ENCODE measurements around the gene RRP1.

DNA sequence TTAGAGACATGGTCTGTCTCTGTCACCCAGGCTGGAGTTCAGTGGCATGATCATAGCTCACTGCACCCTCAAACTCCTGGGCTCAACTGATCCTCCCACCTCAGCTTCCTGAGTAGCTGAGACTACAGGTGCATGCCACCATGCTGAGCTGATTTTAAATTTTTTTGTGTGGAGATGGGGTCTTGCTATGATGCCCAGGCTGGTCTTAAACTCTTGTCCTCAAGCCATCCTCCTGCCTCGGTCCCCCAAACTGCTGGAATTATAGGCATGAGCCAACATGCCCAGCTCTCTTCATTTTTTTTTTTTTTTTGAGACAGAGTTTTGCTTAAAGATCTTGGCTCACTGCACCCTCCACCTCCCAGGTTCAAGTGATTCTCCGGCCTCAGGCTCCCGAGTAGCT lies 50.9 kb downstream of the RRP1 start:
- TF ChIP-seq POLR2AphosphoS5 (IDR thresholded peaks at IDR 0.05; ENCODE audit: control insufficient read depth, insufficient read depth, low read depth, low read length), result no peak
- TF ChIP-seq, protein P1, sequence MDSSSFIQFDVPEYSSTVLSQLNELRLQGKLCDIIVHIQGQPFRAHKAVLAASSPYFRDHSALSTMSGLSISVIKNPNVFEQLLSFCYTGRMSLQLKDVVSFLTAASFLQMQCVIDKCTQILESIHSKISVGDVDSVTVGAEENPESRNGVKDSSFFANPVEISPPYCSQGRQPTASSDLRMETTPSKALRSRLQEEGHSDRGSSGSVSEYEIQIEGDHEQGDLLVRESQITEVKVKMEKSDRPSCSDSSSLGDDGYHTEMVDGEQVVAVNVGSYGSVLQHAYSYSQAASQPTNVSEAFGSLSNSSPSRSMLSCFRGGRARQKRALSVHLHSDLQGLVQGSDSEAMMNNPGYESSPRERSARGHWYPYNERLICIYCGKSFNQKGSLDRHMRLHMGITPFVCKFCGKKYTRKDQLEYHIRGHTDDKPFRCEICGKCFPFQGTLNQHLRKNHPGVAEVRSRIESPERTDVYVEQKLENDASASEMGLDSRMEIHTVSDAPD (CRISPR knock-in tag; IDR thresholded peaks at IDR 0.05), result no peak
- no peak for TF ChIP-seq ZFX (CRISPR knock-in tag; IDR thresholded peaks at IDR 0.05)
- no peak for TF ChIP-seq JUND (IDR thresholded peaks at IDR 0.05; ENCODE audit: borderline replicate concordance, low read depth, low read length)
- no peak for TF ChIP-seq JUND (tag; IDR thresholded peaks at IDR 0.05; ENCODE audit: borderline replicate concordance, low read depth, low read length)
- TF ChIP-seq, protein P2, sequence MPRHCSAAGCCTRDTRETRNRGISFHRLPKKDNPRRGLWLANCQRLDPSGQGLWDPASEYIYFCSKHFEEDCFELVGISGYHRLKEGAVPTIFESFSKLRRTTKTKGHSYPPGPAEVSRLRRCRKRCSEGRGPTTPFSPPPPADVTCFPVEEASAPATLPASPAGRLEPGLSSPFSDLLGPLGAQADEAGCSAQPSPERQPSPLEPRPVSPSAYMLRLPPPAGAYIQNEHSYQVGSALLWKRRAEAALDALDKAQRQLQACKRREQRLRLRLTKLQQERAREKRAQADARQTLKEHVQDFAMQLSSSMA (CRISPR knock-in tag; IDR thresholded peaks at IDR 0.05), result no peak
- TF ChIP-seq, protein P3, sequence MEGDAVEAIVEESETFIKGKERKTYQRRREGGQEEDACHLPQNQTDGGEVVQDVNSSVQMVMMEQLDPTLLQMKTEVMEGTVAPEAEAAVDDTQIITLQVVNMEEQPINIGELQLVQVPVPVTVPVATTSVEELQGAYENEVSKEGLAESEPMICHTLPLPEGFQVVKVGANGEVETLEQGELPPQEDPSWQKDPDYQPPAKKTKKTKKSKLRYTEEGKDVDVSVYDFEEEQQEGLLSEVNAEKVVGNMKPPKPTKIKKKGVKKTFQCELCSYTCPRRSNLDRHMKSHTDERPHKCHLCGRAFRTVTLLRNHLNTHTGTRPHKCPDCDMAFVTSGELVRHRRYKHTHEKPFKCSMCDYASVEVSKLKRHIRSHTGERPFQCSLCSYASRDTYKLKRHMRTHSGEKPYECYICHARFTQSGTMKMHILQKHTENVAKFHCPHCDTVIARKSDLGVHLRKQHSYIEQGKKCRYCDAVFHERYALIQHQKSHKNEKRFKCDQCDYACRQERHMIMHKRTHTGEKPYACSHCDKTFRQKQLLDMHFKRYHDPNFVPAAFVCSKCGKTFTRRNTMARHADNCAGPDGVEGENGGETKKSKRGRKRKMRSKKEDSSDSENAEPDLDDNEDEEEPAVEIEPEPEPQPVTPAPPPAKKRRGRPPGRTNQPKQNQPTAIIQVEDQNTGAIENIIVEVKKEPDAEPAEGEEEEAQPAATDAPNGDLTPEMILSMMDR (IDR thresholded peaks at IDR 0.05 in 2 of 3, conservative IDR thresholded peaks at IDR 0.05 in 1 of 3; ENCODE audit: insufficient read depth in 2 of 3, low read depth in 1 of 3, low read length in 3 of 3), result no peak
- no peak for TF ChIP-seq ZZZ3 (IDR thresholded peaks at IDR 0.05)
- TF ChIP-seq EZH2 (IDR thresholded peaks at IDR 0.05; ENCODE audit: borderline replicate concordance, low read depth, low read length), result no peak

All from K562 (cell line).